ENCODE results near the gene LRG1.

- TF ChIP-seq CTCF (IDR thresholded peaks at IDR 0.05): no peak
- TF ChIP-seq POLR2AphosphoS5 (IDR thresholded peaks at IDR 0.05): no peak
These were observed 26.6 kb downstream of the LRG1 start for GRCh38 chr19:4513248-4513647.
